ENCODE data around the gene PELI2.

Gene PELI2

GRCh38 chr14:56207626-56208292, 89.5 kb downstream of the PELI2 start:
- ChIA-PET CTCF (no interaction called here), POLR2A (no interaction called here)
- no peak for DNase-seq (ENCODE audit: extremely low spot score)
- TF ChIP-seq CTCF (IDR thresholded peaks at IDR 0.05; ENCODE audit: control extremely low read depth, extremely low read depth, low read depth, missing control alignments) = no peak

GRCh38 chr14:56208520-56208919, 90.3 kb downstream of the PELI2 start:
- no peak for TF ChIP-seq CTCF (IDR thresholded peaks at IDR 0.05; ENCODE audit: control extremely low read depth, extremely low read depth, low read depth, missing control alignments)
- ChIA-PET POLR2A (no interaction called here), CTCF (no interaction called here)
- DNase-seq (ENCODE audit: extremely low spot score) = no peak

- ChIA-PET POLR2A (no interaction called here), CTCF (no interaction called here)
- no peak for TF ChIP-seq CTCF (IDR thresholded peaks at IDR 0.05; ENCODE audit: control extremely low read depth, extremely low read depth, low read depth, missing control alignments)
- DNase-seq (ENCODE audit: extremely low spot score) = no peak
These were observed 92.4 kb downstream of the PELI2 start for GRCh38 chr14:56210571-56210970.

GRCh38 chr14:56211084-56211483, 92.9 kb downstream of the PELI2 start:
- DNase-seq (ENCODE audit: extremely low spot score) = no peak
- CTCF ChIA-PET = interaction anchor here (1.2 kb wide), 1 partner anchor 9 kb away, joined by 4 read pairs; no protein-coding TSS in a partner anchor
- POLR2A ChIA-PET = no interaction called here
- TF ChIP-seq CTCF (IDR thresholded peaks at IDR 0.05; ENCODE audit: control extremely low read depth, extremely low read depth, low read depth, missing control alignments) = no peak

GRCh38 chr14:56211844-56212243, 93.6 kb downstream of the PELI2 start:
- POLR2A ChIA-PET = no interaction called here
- DNase-seq (ENCODE audit: extremely low spot score) = no peak
- CTCF ChIA-PET = interaction anchor here (1.2 kb wide), 1 partner anchor 8 kb away, joined by 4 read pairs; no protein-coding TSS in a partner anchor
- TF ChIP-seq CTCF (IDR thresholded peaks at IDR 0.05; ENCODE audit: control extremely low read depth, extremely low read depth, low read depth, missing control alignments) = no peak

GRCh38 chr14:56212521-56212920, 94.3 kb downstream of the PELI2 start:
- TF ChIP-seq CTCF (IDR thresholded peaks at IDR 0.05; ENCODE audit: control extremely low read depth, extremely low read depth, low read depth, missing control alignments) = no peak
- DNase-seq (ENCODE audit: extremely low spot score) = no peak
- ChIA-PET CTCF (no interaction called here), POLR2A (no interaction called here)

Data from GM10248 (cell line).